ENCODE results near the gene GATA3.

- TF ChIP-seq GATA2 (IDR thresholded peaks at IDR 0.05; ENCODE audit: low read depth, low read length) = no peak
- no peak for TF ChIP-seq GATA3 (IDR thresholded peaks at IDR 0.05; ENCODE audit: low read depth, low read length)
Observed at GRCh38 chr10:8063935-8064334, 9.4 kb downstream of the GATA3 start.
